Measurements from ENCODE around the gene DOCK9. TPM values are rescaled to one million over a fixed set of nuclear protein-coding genes. Genes with fewer than 3 reads are reported as not detected.

DOCK9 gene
- total RNA-seq, 8 experiments from 2014 or later, result 1.8 to 39.0 (median 4.9) TPM

GRCh38 chr13:99004978-99005377 lies 27.1 kb upstream of the DOCK9 start:
- in situ Hi-C loops (cut with MboI; ENCODE audit: low pct_unique_long_range_greater_than_20kb in 2 of 9, low sequenced_read_pairs in 9 of 9, unreplicated experiment in 9 of 9), result no loop called here
- no peak overlapping the region for H3K27ac ChIP-seq
- WGBS, 10 experiments, result 67 to 100% (median 88%) methylated on average over 1 to 3 of the region's 3 CpGs
- no peak overlapping the region for H3K4me3 ChIP-seq
- H3K4me1 ChIP-seq (replicated peaks in 1 of 2), result no peaks in the 10 kb centered on the region
- ATAC-seq (replicated peaks in 6 of 8), result no peak

- no peaks in the 10 kb centered on the region for H3K4me1 ChIP-seq (replicated peaks in 1 of 2)
- in situ Hi-C loops (cut with MboI; ENCODE audit: low pct_unique_long_range_greater_than_20kb in 2 of 9, low sequenced_read_pairs in 9 of 9, unreplicated experiment in 9 of 9), result no loop called here
- ATAC-seq (replicated peaks in 6 of 8), result no peak
- H3K4me3 ChIP-seq, result no peak overlapping the region
- no peak overlapping the region for H3K27ac ChIP-seq
- 0 to 72% (median 47%) methylated on average over 1 to 3 of the region's 3 CpGs; no CpG with 5 or more reads in 4 of the 10 experiments for WGBS, 10 experiments
Observed at GRCh38 chr13:99003851-99004471, 26.1 kb upstream of the DOCK9 start.

GRCh38 chr13:99003186-99003585 lies 25.3 kb upstream of the DOCK9 start:
- 0 to 100% (median 67%) methylated on average over 1 to 3 of the region's 4 CpGs; no CpG with 5 or more reads in 3 of the 10 experiments for WGBS, 10 experiments
- no peaks in the 10 kb centered on the region for H3K4me1 ChIP-seq (replicated peaks in 1 of 2)
- in situ Hi-C loops (cut with MboI; ENCODE audit: low pct_unique_long_range_greater_than_20kb in 2 of 9, low sequenced_read_pairs in 9 of 9, unreplicated experiment in 9 of 9), result no loop called here
- ATAC-seq (replicated peaks in 6 of 8), result no peak
- no peak overlapping the region for H3K27ac ChIP-seq
- H3K4me3 ChIP-seq, result no peak overlapping the region

GRCh38 chr13:99002172-99002710 lies 24.4 kb upstream of the DOCK9 start:
- in situ Hi-C loops (cut with MboI; ENCODE audit: low pct_unique_long_range_greater_than_20kb in 2 of 9, low sequenced_read_pairs in 9 of 9, unreplicated experiment in 9 of 9), result no loop called here
- H3K27ac ChIP-seq, result no peak overlapping the region
- 20 to 100% (median 65%) methylated on average over 1 to 4 of the region's 5 CpGs for WGBS, 10 experiments
- peak in 1 of 8 experiments; percentile 11 for ATAC-seq (replicated peaks in 6 of 8)
- H3K4me3 ChIP-seq, result no peak overlapping the region
- H3K4me1 ChIP-seq (replicated peaks in 1 of 2), result no peaks in the 10 kb centered on the region

GRCh38 chr13:99000137-99000536 lies 22.3 kb upstream of the DOCK9 start:
- Histone ChIP-seq H3K4me1 (replicated peaks in 1 of 2) (no peaks in the 10 kb centered on the region), H3K4me3 (no peak overlapping the region), H3K27ac (no peak overlapping the region)
- in situ Hi-C loops (cut with MboI; ENCODE audit: low pct_unique_long_range_greater_than_20kb in 2 of 9, low sequenced_read_pairs in 9 of 9, unreplicated experiment in 9 of 9), result no loop called here
- 20 to 100% (median 85%) methylated on average over 1 to 2 of the region's 2 CpGs; no CpG with 5 or more reads in 3 of the 10 experiments for WGBS, 10 experiments
- no peak for ATAC-seq (replicated peaks in 6 of 8)

- H3K4me3 ChIP-seq, result no peak overlapping the region
- 0 to 100% (median 88%) methylated on average over 1 to 2 of the region's 2 CpGs; no CpG with 5 or more reads in 1 of the 10 experiments for WGBS, 10 experiments
- no peak overlapping the region for H3K27ac ChIP-seq
- no peak for ATAC-seq (replicated peaks in 6 of 8)
- in situ Hi-C loops (cut with MboI; ENCODE audit: low pct_unique_long_range_greater_than_20kb in 2 of 9, low sequenced_read_pairs in 9 of 9, unreplicated experiment in 9 of 9), result no loop called here
- H3K4me1 ChIP-seq (replicated peaks in 1 of 2), result no peaks in the 10 kb centered on the region
Observed at GRCh38 chr13:98999639-98999952, 21.7 kb upstream of the DOCK9 start.

GRCh38 chr13:98998831-98999638 lies 21.2 kb upstream of the DOCK9 start:
- WGBS, 10 experiments, result 0 to 84% (median 61%) methylated on average over 1 to 7 of the region's 8 CpGs; no CpG with 5 or more reads in 1 of the 10 experiments
- Histone ChIP-seq H3K27ac (no peak overlapping the region), H3K4me3 (no peak overlapping the region), H3K4me1 (replicated peaks in 1 of 2) (no peaks in the 10 kb centered on the region)
- peak in 1 of 8 experiments; percentile 12 for ATAC-seq (replicated peaks in 6 of 8)
- in situ Hi-C loops (cut with MboI; ENCODE audit: low pct_unique_long_range_greater_than_20kb in 2 of 9, low sequenced_read_pairs in 9 of 9, unreplicated experiment in 9 of 9), result no loop called here

GRCh38 chr13:98997738-98998641 lies 20.1 kb upstream of the DOCK9 start:
- in situ Hi-C loops (cut with MboI; ENCODE audit: low pct_unique_long_range_greater_than_20kb in 2 of 9, low sequenced_read_pairs in 9 of 9, unreplicated experiment in 9 of 9), result no loop called here
- Histone ChIP-seq H3K4me3 (no peak overlapping the region), H3K27ac (no peak overlapping the region), H3K4me1 (replicated peaks in 1 of 2) (no peaks in the 10 kb centered on the region)
- WGBS, 10 experiments, result 17 to 100% (median 75%) methylated on average over 1 to 5 of the region's 9 CpGs; no CpG with 5 or more reads in 1 of the 10 experiments
- peak in 5 of 8 experiments; percentile 18 to 90 (median 87) for ATAC-seq (replicated peaks in 6 of 8)

GRCh38 chr13:98997011-98997730 lies 19.3 kb upstream of the DOCK9 start:
- ATAC-seq (replicated peaks in 6 of 8), result peak in 2 of 8 experiments; percentile 20 to 40
- Histone ChIP-seq H3K4me3 (no peak overlapping the region), H3K4me1 (replicated peaks in 1 of 2) (no peaks in the 10 kb centered on the region), H3K27ac (no peak overlapping the region)
- WGBS, 10 experiments, result 18 to 100% (median 88%) methylated on average over 1 to 7 of the region's 11 CpGs; no CpG with 5 or more reads in 2 of the 10 experiments
- in situ Hi-C loops (cut with MboI; ENCODE audit: low pct_unique_long_range_greater_than_20kb in 2 of 9, low sequenced_read_pairs in 9 of 9, unreplicated experiment in 9 of 9), result no loop called here

GRCh38 chr13:98996046-98996445 lies 18.2 kb upstream of the DOCK9 start:
- in situ Hi-C loops (cut with MboI; ENCODE audit: low pct_unique_long_range_greater_than_20kb in 2 of 9, low sequenced_read_pairs in 9 of 9, unreplicated experiment in 9 of 9), result no loop called here
- ATAC-seq (replicated peaks in 6 of 8), result no peak
- Histone ChIP-seq H3K4me3 (no peak overlapping the region), H3K4me1 (replicated peaks in 1 of 2) (no peaks in the 10 kb centered on the region), H3K27ac (no peak overlapping the region)
- 79 to 100% (median 91%) methylated on average over 2 to 5 of the region's 5 CpGs; no CpG with 5 or more reads in 2 of the 10 experiments for WGBS, 10 experiments

GRCh38 chr13:98994896-98995295 lies 17.0 kb upstream of the DOCK9 start:
- ATAC-seq (replicated peaks in 6 of 8), result no peak
- 76 to 96% (median 88%) methylated on average over 3 to 6 of the region's 6 CpGs; no CpG with 5 or more reads in 1 of the 10 experiments for WGBS, 10 experiments
- no peak overlapping the region for H3K27ac ChIP-seq
- no peaks in the 10 kb centered on the region for H3K4me1 ChIP-seq (replicated peaks in 1 of 2)
- no peak overlapping the region for H3K4me3 ChIP-seq
- in situ Hi-C loops (cut with MboI; ENCODE audit: low pct_unique_long_range_greater_than_20kb in 2 of 9, low sequenced_read_pairs in 9 of 9, unreplicated experiment in 9 of 9), result no loop called here

GRCh38 chr13:98994080-98994479 lies 16.2 kb upstream of the DOCK9 start:
- H3K4me1 ChIP-seq (replicated peaks in 1 of 2), result no peaks in the 10 kb centered on the region
- in situ Hi-C loops (cut with MboI; ENCODE audit: low pct_unique_long_range_greater_than_20kb in 2 of 9, low sequenced_read_pairs in 9 of 9, unreplicated experiment in 9 of 9), result no loop called here
- no peak for ATAC-seq (replicated peaks in 6 of 8)
- 80 to 100% (median 100%) methylated on average over 1 to 2 of the region's 2 CpGs for WGBS, 10 experiments
- no peak overlapping the region for H3K27ac ChIP-seq
- H3K4me3 ChIP-seq, result no peak overlapping the region
